Neural progenitor cell (in vitro differentiated cells): ENCODE measurements around the gene TMPRSS4. TPM values are rescaled to one million over a fixed set of nuclear protein-coding genes. Genes with fewer than 3 reads are reported as not detected.

Experiments
- DNase-seq: peaks from one replicate; pipeline ENCODE4 v3.0.0-alpha.2; 2016; ENCODE audit warnings: low spot score
- H2AFZ ChIP-seq: fragments of 200-600 bp; sonication (generic); replicated peaks from 2 replicates; pipeline ENCODE4 v1.6.1; 2016; ENCODE audit warnings: antibody characterized with exemption
- H3F3A ChIP-seq: fragments of 200-600 bp; sonication (generic); 2 replicates; pipeline ENCODE4 v1.6.1; 2016; ENCODE audit warnings: antibody characterized with exemption, low read depth
- H3K27ac ChIP-seq: fragments of 200-600 bp; sonication (generic); 2 replicates; pipeline ENCODE4 v1.5.1; 2016; ENCODE audit warnings: mild to moderate bottlenecking
- H3K27me3 ChIP-seq: fragments of 200-600 bp; sonication (generic); 2 replicates; pipeline ENCODE4 v1.6.1; 2016; ENCODE audit warnings: mild to moderate bottlenecking, moderate library complexity
- H3K36me3 ChIP-seq: fragments of 200-600 bp; sonication (generic); 2 replicates; pipeline ENCODE4 v1.5.1; 2016
- H3K4me1 ChIP-seq: fragments of 200-600 bp; sonication (generic); 2 replicates; pipeline ENCODE4 v1.6.1; 2016; ENCODE audit warnings: mixed run types
- H3K4me2 ChIP-seq: fragments of 200-600 bp; sonication (generic); 2 replicates; pipeline ENCODE4 v1.6.1; 2016
- H3K4me3 ChIP-seq: fragments of 200-600 bp; sonication (generic); 2 replicates; pipeline ENCODE4 v1.5.1; 2016
- H3K79me2 ChIP-seq: fragments of 200-600 bp; sonication (generic); 2 replicates; pipeline ENCODE4 v1.6.1; 2016; ENCODE audit warnings: low read depth
- H3K9ac ChIP-seq: fragments of 200-600 bp; sonication (generic); 2 replicates; pipeline ENCODE4 v1.6.1; 2016
- H3K9me3 ChIP-seq: fragments of 200-600 bp; sonication (generic); 2 replicates; pipeline ENCODE4 v1.5.1; 2016; ENCODE audit warnings: low read depth
- H4K20me1 ChIP-seq: fragments of 200-600 bp; sonication (generic); 2 replicates; pipeline ENCODE4 v1.6.1; 2016; ENCODE audit warnings: low read depth
- H3K27ac Mint-ChIP-seq: 3 replicates; pipeline ENCODE4 v1.8.0; 2021; ENCODE audit warnings: mixed read lengths
- H3K27me3 Mint-ChIP-seq: 2 replicates; pipeline ENCODE4 v1.8.0; 2022; ENCODE audit warnings: low read depth, mild to moderate bottlenecking, inconsistent platforms, moderate library complexity, mixed read lengths; ENCODE audit not compliant: insufficient read depth
- H3K36me3 Mint-ChIP-seq: 3 replicates; pipeline ENCODE4 v1.8.0; 2021; ENCODE audit warnings: mixed read lengths
- H3K4me1 Mint-ChIP-seq: 3 replicates; pipeline ENCODE4 v1.8.0; 2021; ENCODE audit warnings: mixed read lengths
- H3K4me3 Mint-ChIP-seq: 3 replicates; pipeline ENCODE4 v1.8.0; 2021; ENCODE audit warnings: mild to moderate bottlenecking, moderate library complexity, mixed read lengths
- H3K9me3 Mint-ChIP-seq: 3 replicates; pipeline ENCODE4 v1.8.0; 2020; ENCODE audit warnings: mixed read lengths
- EZH2 ChIP-seq: fragments of 200-600 bp; sonication (generic); IDR thresholded peaks from 2 replicates; pipeline ENCODE4 v1.6.1; 2017; ENCODE audit warnings: antibody characterized with exemption, mild to moderate bottlenecking, moderate library complexity
- EZH2phosphoT487 ChIP-seq: fragments of 200-600 bp; sonication (generic); IDR thresholded peaks from 2 replicates; pipeline ENCODE4 v1.6.1; 2017; ENCODE audit warnings: antibody characterized with exemption
- total RNA-seq: library from RNA; depleted of rRNA; stranded (reverse); fragments of >200 nt; gene quantifications from 2 replicates; pipeline ENCODE4 v1.2.3, GENCODE V29; 2015; ENCODE audit warnings: low replicate concordance
- TF ChIP-seq, protein P1 (sequence below): fragments of 200-600 bp; sonication (generic); IDR thresholded peaks from 2 replicates; pipeline ENCODE4 v1.5.1; 2017; ENCODE audit warnings: antibody characterized with exemption, mild to moderate bottlenecking

The TMPRSS4 gene
- total RNA-seq, 1 donor from 2014 or later = not detected

DNA sequence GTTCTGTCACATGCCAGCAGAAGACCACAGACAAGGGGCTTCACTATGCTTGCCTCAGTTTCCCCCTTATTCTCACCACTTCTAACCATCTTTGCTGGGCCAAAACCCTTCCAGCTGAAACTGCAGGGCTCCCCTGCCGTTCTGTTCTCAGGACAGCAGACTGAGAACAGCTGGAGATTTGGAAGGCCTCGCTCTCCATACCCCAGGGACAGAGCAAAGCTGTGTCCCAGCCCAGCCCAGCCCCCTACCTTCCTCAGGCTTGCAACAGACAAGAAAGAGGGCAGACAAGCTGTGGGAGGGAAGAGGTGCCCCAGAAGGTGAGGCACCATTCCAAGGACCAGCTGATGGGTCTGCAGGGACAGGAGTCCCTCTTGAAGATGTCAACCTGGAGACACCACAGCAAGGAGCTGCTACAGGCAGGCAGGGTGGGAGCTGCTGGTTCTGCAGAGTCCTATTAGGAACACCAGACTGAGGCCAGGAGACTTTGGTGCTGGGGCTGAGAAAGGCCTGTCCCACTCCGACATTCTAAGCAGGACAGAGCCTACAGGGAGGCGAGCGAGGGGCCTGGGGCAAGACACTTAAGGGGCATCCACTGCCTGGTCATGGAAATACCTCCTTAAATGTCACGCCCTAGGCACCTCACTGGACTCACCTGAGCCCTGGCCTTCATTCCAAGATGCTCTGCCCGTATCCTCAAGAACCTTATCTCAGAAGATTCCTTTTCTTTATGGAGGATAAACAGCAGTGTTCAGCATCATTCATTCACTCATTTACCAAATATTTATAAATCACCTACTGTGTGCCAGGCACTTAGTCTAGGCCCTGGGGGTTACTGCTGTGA is 92.6 kb downstream of the TMPRSS4 start:
- Histone ChIP-seq H3K9me3 (no peaks in the 10 kb centered on the region), H3K79me2 (no peaks in the 10 kb centered on the region), H3K9ac (no peak overlapping the region), H4K20me1 (no peaks in the 10 kb centered on the region), H3K4me3 (no peak overlapping the region), H3K4me2 (no peak overlapping the region), H3K27ac (no peak overlapping the region), H2AFZ (no peak overlapping the region), H3F3A (no peaks in the 10 kb centered on the region), H3K27me3 (peaks cover 73% of the 10 kb centered on the region), H3K4me1 (peaks cover 10% of the 10 kb centered on the region), H3K36me3 (no peaks in the 10 kb centered on the region)
- DNase-seq = no peak
- peaks cover 10% of the 10 kb centered on the region for H3K4me1 Mint-ChIP-seq
- TF ChIP-seq, protein P1, sequence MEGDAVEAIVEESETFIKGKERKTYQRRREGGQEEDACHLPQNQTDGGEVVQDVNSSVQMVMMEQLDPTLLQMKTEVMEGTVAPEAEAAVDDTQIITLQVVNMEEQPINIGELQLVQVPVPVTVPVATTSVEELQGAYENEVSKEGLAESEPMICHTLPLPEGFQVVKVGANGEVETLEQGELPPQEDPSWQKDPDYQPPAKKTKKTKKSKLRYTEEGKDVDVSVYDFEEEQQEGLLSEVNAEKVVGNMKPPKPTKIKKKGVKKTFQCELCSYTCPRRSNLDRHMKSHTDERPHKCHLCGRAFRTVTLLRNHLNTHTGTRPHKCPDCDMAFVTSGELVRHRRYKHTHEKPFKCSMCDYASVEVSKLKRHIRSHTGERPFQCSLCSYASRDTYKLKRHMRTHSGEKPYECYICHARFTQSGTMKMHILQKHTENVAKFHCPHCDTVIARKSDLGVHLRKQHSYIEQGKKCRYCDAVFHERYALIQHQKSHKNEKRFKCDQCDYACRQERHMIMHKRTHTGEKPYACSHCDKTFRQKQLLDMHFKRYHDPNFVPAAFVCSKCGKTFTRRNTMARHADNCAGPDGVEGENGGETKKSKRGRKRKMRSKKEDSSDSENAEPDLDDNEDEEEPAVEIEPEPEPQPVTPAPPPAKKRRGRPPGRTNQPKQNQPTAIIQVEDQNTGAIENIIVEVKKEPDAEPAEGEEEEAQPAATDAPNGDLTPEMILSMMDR = no peak
- TF ChIP-seq EZH2 = no peak
- no peak for TF ChIP-seq EZH2phosphoT487
- H3K27ac Mint-ChIP-seq = no peak overlapping the region
- peaks cover 50% of the 10 kb centered on the region for H3K27me3 Mint-ChIP-seq
- H3K4me3 Mint-ChIP-seq = peak overlapping the region; percentile 31
- no peaks in the 10 kb centered on the region for H3K36me3 Mint-ChIP-seq
- H3K9me3 Mint-ChIP-seq = no peaks in the 10 kb centered on the region

GRCh38 chr11:118170231-118170630 is 93.4 kb downstream of the TMPRSS4 start:
- Mint-ChIP-seq H3K9me3 (no peaks in the 10 kb centered on the region), H3K27me3 (peaks cover 53% of the 10 kb centered on the region), H3K4me1 (peaks cover 17% of the 10 kb centered on the region), H3K27ac (no peak overlapping the region), H3K4me3 (peak overlapping the region; percentile 31), H3K36me3 (no peaks in the 10 kb centered on the region)
- DNase-seq = no peak
- H3K9ac ChIP-seq = no peak overlapping the region
- H3K9me3 ChIP-seq = no peaks in the 10 kb centered on the region
- no peak overlapping the region for H2AFZ ChIP-seq
- peak; percentile 7 for TF ChIP-seq EZH2
- TF ChIP-seq, protein P1 = no peak
- no peak for TF ChIP-seq EZH2phosphoT487
- no peak overlapping the region for H3K4me2 ChIP-seq
- H4K20me1 ChIP-seq = no peaks in the 10 kb centered on the region
- H3K27me3 ChIP-seq = peaks cover 77% of the 10 kb centered on the region
- H3K36me3 ChIP-seq = no peaks in the 10 kb centered on the region
- H3K79me2 ChIP-seq = no peaks in the 10 kb centered on the region
- peaks cover 5% of the 10 kb centered on the region for H3F3A ChIP-seq
- H3K4me1 ChIP-seq = peaks cover 16% of the 10 kb centered on the region
- no peak overlapping the region for H3K27ac ChIP-seq
- no peak overlapping the region for H3K4me3 ChIP-seq

DNA sequence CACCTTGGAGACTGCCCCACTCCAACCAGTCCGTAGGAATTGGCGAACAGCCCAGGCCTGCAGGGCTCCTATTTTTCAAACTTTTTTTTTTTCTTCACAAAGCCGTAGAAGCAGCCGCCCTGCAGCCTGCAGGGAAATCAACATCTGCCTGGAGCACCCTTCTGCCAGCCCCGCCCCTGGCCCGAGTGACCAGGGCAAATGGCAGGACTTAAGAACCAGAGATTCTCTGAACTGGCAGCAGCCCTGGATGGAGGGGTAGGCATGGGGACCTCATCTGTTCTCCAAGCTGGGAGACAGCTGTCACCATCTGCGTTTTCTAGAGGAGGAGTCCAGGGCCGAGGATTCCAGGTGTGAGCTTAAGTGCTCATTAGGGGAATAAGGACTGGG is 94.0 kb downstream of the TMPRSS4 start:
- Mint-ChIP-seq H3K27me3 (peaks cover 54% of the 10 kb centered on the region), H3K9me3 (no peaks in the 10 kb centered on the region), H3K4me3 (no peak overlapping the region), H3K27ac (no peak overlapping the region), H3K4me1 (peaks cover 24% of the 10 kb centered on the region), H3K36me3 (no peaks in the 10 kb centered on the region)
- Histone ChIP-seq H3F3A (peaks cover 8% of the 10 kb centered on the region), H3K4me3 (no peak overlapping the region), H3K9ac (no peak overlapping the region), H2AFZ (no peak overlapping the region), H3K79me2 (no peaks in the 10 kb centered on the region), H3K27me3 (peaks cover 84% of the 10 kb centered on the region), H3K9me3 (no peaks in the 10 kb centered on the region), H3K4me1 (peaks cover 22% of the 10 kb centered on the region), H4K20me1 (no peaks in the 10 kb centered on the region), H3K36me3 (no peaks in the 10 kb centered on the region), H3K27ac (no peak overlapping the region), H3K4me2 (peak overlapping the region; percentile 80)
- DNase-seq = no peak
- TF ChIP-seq EZH2 (peak; percentile 10), EZH2phosphoT487 (no peak)
- TF ChIP-seq, protein P1 = no peak

Other genes with a start within 250 kb of the TMPRSS4 start
- 95.6 and 123 TPM in 2 replicates for gene FXYD6, start 200.4 kb upstream of the TMPRSS4 start, total RNA-seq
- gene TMPRSS13, start 147.7 kb upstream of the TMPRSS4 start, total RNA-seq = 0.22 TPM in 1 of 2 replicates, not detected in the other
- gene IL10RA, start 90.7 kb upstream of the TMPRSS4 start, total RNA-seq = 0.12 TPM in 1 of 2 replicates, not detected in the other
- gene SMIM35, start 9.9 kb downstream of the TMPRSS4 start, total RNA-seq = not detected in 2 replicates
- 3.6 and 7.1 TPM in 2 replicates for gene SCN4B, start 75.7 kb downstream of the TMPRSS4 start, total RNA-seq
- gene SCN2B, start 99.6 kb downstream of the TMPRSS4 start, total RNA-seq = 0.15 and 0.37 TPM in 2 replicates
- 0.09 TPM in 1 of 2 replicates, not detected in the other for gene JAML, start 147.9 kb downstream of the TMPRSS4 start, total RNA-seq
- gene MPZL3, start 175.3 kb downstream of the TMPRSS4 start, total RNA-seq = 1.1 and 5.7 TPM in 2 replicates
- gene MPZL2, start 187.2 kb downstream of the TMPRSS4 start, total RNA-seq = 1.9 and 2.3 TPM in 2 replicates
- gene CD3E, start 227.7 kb downstream of the TMPRSS4 start, total RNA-seq = not detected in 2 replicates